H1 (cell line): Measurements from ENCODE around the gene B9D1. TPM values are rescaled to one million over a fixed set of nuclear protein-coding genes. Genes with fewer than 3 reads are reported as not detected.

ENCODE experiments used
- CTCF ChIA-PET: fragments of 300-600 bp; sonication (Branson Sonifier 250); formaldehyde crosslinking; loops from one replicate; lab custom pipeline; 2021; ENCODE audit not compliant: partially characterized antibody; lab: Charles Lee
- POLR2A ChIA-PET: fragments of 300-600 bp; sonication (Branson Sonifier 250); formaldehyde crosslinking; loops from one replicate; lab custom pipeline; 2021; ENCODE audit warnings: inconsistent platforms; ENCODE audit not compliant: partially characterized antibody; lab: Charles Lee
- DNase-seq, 2 experiments: peaks; one replicate each; pipeline versions ENCODE4 v3.0.0 to v3.0.0-alpha.2; 2010 to 2022; ENCODE audit warnings: low spot score in 2 of 2, low read depth in 1 of 2, mixed read lengths in 1 of 2
- FAIRE-seq: peaks from 2 replicates; lab custom pipeline; 2011; peaks lifted over from hg19 to GRCh38; lab: Jason Lieb, UNC
- H2AFZ ChIP-seq: 2 replicates; pipeline ENCODE4 v1.8.1; 2012; ENCODE audit warnings: low read length, inconsistent platforms
- H2AK5ac ChIP-seq: 2 replicates; pipeline ENCODE4 v1.6.1; 2013; ENCODE audit warnings: low read depth, low read length
- H2BK120ac ChIP-seq: replicated peaks from 2 replicates; pipeline ENCODE3; 2013; ENCODE audit warnings: low read depth, low read length, inconsistent platforms
- H2BK12ac ChIP-seq: 2 replicates; pipeline ENCODE4 v1.6.1; 2013; ENCODE audit warnings: low read depth, low read length
- H2BK15ac ChIP-seq: 2 replicates; pipeline ENCODE4 v1.6.1; 2013; ENCODE audit warnings: low read length
- H2BK20ac ChIP-seq: 2 replicates; pipeline ENCODE4 v1.6.1; 2013; ENCODE audit warnings: low read length
- H2BK5ac ChIP-seq: 2 replicates; pipeline ENCODE4 v1.6.1; 2013; ENCODE audit warnings: low read depth, low read length
- H3K14ac ChIP-seq: 2 replicates; pipeline ENCODE4 v1.6.1; 2013; ENCODE audit warnings: inconsistent platforms; ENCODE audit not compliant: insufficient read length
- H3K18ac ChIP-seq: 2 replicates; pipeline ENCODE4 v1.6.1; 2013; ENCODE audit warnings: low read length; ENCODE audit errors: extremely low read depth
- H3K23ac ChIP-seq: 2 replicates; pipeline ENCODE4 v1.6.1; 2013; ENCODE audit warnings: inconsistent platforms; ENCODE audit not compliant: insufficient read length
- H3K23me2 ChIP-seq: 2 replicates; pipeline ENCODE4 v1.6.1; 2013; ENCODE audit warnings: low read depth, low read length
- H3K27ac ChIP-seq: 2 replicates; pipeline ENCODE4 v1.6.1; 2011; ENCODE audit warnings: low read depth, low read length, inconsistent platforms
- H3K27me3 ChIP-seq, 4 experiments: replicated peaks in 1 of 4; 1 replicate in 1 of 4; 2 replicates in 3 of 4; pipeline versions ENCODE4 v1.6.1 to v1.8.1; 2011 to 2013; ENCODE audit warnings: low read length in 3 of 4, mild to moderate bottlenecking in 3 of 4, inconsistent platforms in 2 of 4, mixed read lengths in 2 of 4, moderate library complexity in 1 of 4; ENCODE audit not compliant: control insufficient read depth in 3 of 4, insufficient read depth in 3 of 4; ENCODE audit errors: extremely low read depth in 1 of 4
- H3K36me3 ChIP-seq, 4 experiments: 2 replicates each; pipeline versions ENCODE4 v1.6.1 to v1.8.1; 2011 to 2013; ENCODE audit warnings: mild to moderate bottlenecking in 4 of 4, low read length in 3 of 4, moderate library complexity in 2 of 4, control low read depth in 1 of 4, inconsistent platforms in 1 of 4; ENCODE audit not compliant: insufficient read depth in 4 of 4, control insufficient read depth in 2 of 4
- H3K4ac ChIP-seq: replicated peaks from 2 replicates; pipeline ENCODE3; 2013; ENCODE audit warnings: low read length, low read depth, mixed read lengths, inconsistent platforms; ENCODE audit not compliant: insufficient read length
- H3K4me1 ChIP-seq, 4 experiments: replicated peaks in 1 of 4; 1 replicate in 1 of 4; 2 replicates in 3 of 4; pipeline versions ENCODE4 v1.6.1 to v1.8.1; 2011 to 2013; ENCODE audit warnings: low read length in 3 of 4, inconsistent platforms in 2 of 4, mixed read lengths in 1 of 4; ENCODE audit not compliant: insufficient read depth in 4 of 4, control insufficient read depth in 3 of 4
- H3K4me2 ChIP-seq, 2 experiments: 2 replicates each; pipeline versions ENCODE4 v1.6.1 to v1.8.1; 2011 to 2013; ENCODE audit warnings: low read depth in 2 of 2, low read length in 2 of 2, control low read depth in 1 of 2, inconsistent platforms in 1 of 2, mild to moderate bottlenecking in 1 of 2; ENCODE audit not compliant: insufficient read depth in 1 of 2
- H3K4me3 ChIP-seq, 4 experiments: fragments of 200-600, 300-600 bp in 1 of 4; sonication (generic), shearing (Covaris generic), sonication (Bioruptor Twin) in 1 of 4; 2 replicates each; pipeline versions ENCODE4 v1.5.1 to v1.8.1; 2011 to 2016; ENCODE audit warnings: low read length in 4 of 4, low read depth in 3 of 4, control low read depth in 2 of 4, inconsistent platforms in 2 of 4, mild to moderate bottlenecking in 2 of 4, mixed read lengths in 1 of 4, moderate library complexity in 1 of 4; ENCODE audit not compliant: insufficient read depth in 2 of 4; ENCODE audit errors: extremely low read depth in 1 of 4
- H3K56ac ChIP-seq: replicated peaks from 2 replicates; pipeline ENCODE3; 2013; ENCODE audit warnings: low read depth, mild to moderate bottlenecking, mixed read lengths, low read length, inconsistent platforms; ENCODE audit not compliant: insufficient read length
- H3K79me1 ChIP-seq: 2 replicates; pipeline ENCODE4 v1.6.1; 2013; ENCODE audit warnings: low read depth, low read length, control low read depth
- H3K79me2 ChIP-seq, 2 experiments: 2 replicates each; pipeline versions ENCODE4 v1.6.1 to v1.8.1; 2012 to 2013; ENCODE audit warnings: low read length in 2 of 2, mild to moderate bottlenecking in 2 of 2, inconsistent platforms in 1 of 2; ENCODE audit not compliant: insufficient read depth in 2 of 2, control insufficient read depth in 1 of 2
- H3K9ac ChIP-seq, 4 experiments: replicated peaks in 1 of 4; 1 replicate in 1 of 4; 2 replicates in 3 of 4; pipeline versions ENCODE4 v1.6.1 to v1.8.1; 2011 to 2013; ENCODE audit warnings: low read depth in 3 of 4, low read length in 3 of 4, control low read depth in 2 of 4, mild to moderate bottlenecking in 2 of 4, moderate library complexity in 2 of 4, inconsistent platforms in 1 of 4; ENCODE audit errors: extremely low read depth in 1 of 4
- H3K9me3 ChIP-seq, 2 experiments: 2 replicates each; pipeline versions ENCODE4 v1.6.1 to v1.8.1; 2012 to 2013; ENCODE audit warnings: mild to moderate bottlenecking in 2 of 2, moderate library complexity in 2 of 2, control low read depth in 1 of 2, inconsistent platforms in 1 of 2, low read depth in 1 of 2, low read length in 1 of 2, mixed read lengths in 1 of 2; ENCODE audit not compliant: insufficient read depth in 2 of 2
- H4K20me1 ChIP-seq, 2 experiments: replicated peaks in 1 of 2; 2 replicates each; pipeline versions ENCODE3 to v1.8.1; 2011 to 2013; ENCODE audit warnings: inconsistent platforms in 2 of 2, low read length in 2 of 2, mild to moderate bottlenecking in 1 of 2; ENCODE audit not compliant: insufficient read depth in 2 of 2, control insufficient read depth in 1 of 2
- H4K5ac ChIP-seq: 2 replicates; pipeline ENCODE4 v1.6.1; 2013; ENCODE audit warnings: low read length, low read depth, mixed read lengths, inconsistent platforms; ENCODE audit not compliant: insufficient read length
- H4K8ac ChIP-seq: 2 replicates; pipeline ENCODE4 v1.8.0; 2013; ENCODE audit warnings: mild to moderate bottlenecking, moderate library complexity, low read length, inconsistent platforms; ENCODE audit not compliant: insufficient read depth; ENCODE audit errors: extremely low read depth
- H4K91ac ChIP-seq: replicated peaks from 2 replicates; pipeline ENCODE3; 2013; ENCODE audit warnings: low read length, mixed read lengths, inconsistent platforms; ENCODE audit not compliant: insufficient read length
- CTCF ChIP-seq, 3 experiments: IDR thresholded peaks; 1 replicate in 2 of 3; 2 replicates in 1 of 3; pipeline versions ENCODE4 v1.5.1 to v1.6.1; 2011; ENCODE audit warnings: low read length in 3 of 3, mild to moderate bottlenecking in 3 of 3, inconsistent platforms in 2 of 3, low read depth in 1 of 3, moderate library complexity in 1 of 3; ENCODE audit not compliant: insufficient read depth in 1 of 3; ENCODE audit errors: control extremely low read depth in 1 of 3
- GTF2F1 ChIP-seq: IDR thresholded peaks from 2 replicates; pipeline ENCODE4 v1.6.1; 2012; ENCODE audit warnings: low read depth, low read length, improper control_type of control experiment, borderline replicate concordance
- SIRT6 ChIP-seq: IDR thresholded peaks from one replicate; pipeline ENCODE4 v1.7.1; 2012; ENCODE audit warnings: low read length, inconsistent platforms
- whole genome bisulfite sequencing, 2 experiments: shearing (Covaris generic) in 1 of 2; methylation state at CpG; one replicate each; pipeline versions ENCODE4 v1.1.6 to v1.1.7; 2013 to 2015; ENCODE audit warnings: low lambda C conversion rate in 2 of 2, mixed read lengths in 2 of 2, inconsistent platforms in 1 of 2, low coverage in 1 of 2, missing lambda C conversion rate in 1 of 2; ENCODE audit not compliant: insufficient replicate concordance in 2 of 2, insufficient coverage in 1 of 2, insufficient read length in 1 of 2; ENCODE audit errors: extremely low coverage in 1 of 2, missing lambda C conversion rate in 1 of 2; 5-methylcytosine and 5-hydroxymethylcytosine counted together
- polyA plus RNA-seq, 7 experiments: library from polyadenylated mRNA; depleted of rRNA in 3 of 7; stranded (reverse) in 5 of 7; unstranded in 2 of 7; fragments of >200 nt in 5 of 7; fragments of 200-250 nt in 2 of 7; gene quantifications; 1 replicate in 5 of 7; 2 replicates in 1 of 7; 4 replicates in 1 of 7; pipeline versions ENCODE4 v1.2.1 to v1.2.3, GENCODE V29; 2011 to 2013; ENCODE audit warnings: missing spikeins in 2 of 7, mixed read lengths in 2 of 7
- total RNA-seq: library from RNA; stranded (reverse); fragmentation: NEBNext Ultra II Directional; extraction: Animal tissue kit (Norgen Biotek cat#: 25700); gene quantifications from 2 replicates; pipeline ENCODE4 v1.2.1, GENCODE V29; 2021

B9D1 gene
- total and polyA plus RNA-seq, 2 of the 8 experiments (the other 6 are each of a cell fraction or from before 2014, with no cell fraction given): 24.6 to 65.7 TPM

DNA sequence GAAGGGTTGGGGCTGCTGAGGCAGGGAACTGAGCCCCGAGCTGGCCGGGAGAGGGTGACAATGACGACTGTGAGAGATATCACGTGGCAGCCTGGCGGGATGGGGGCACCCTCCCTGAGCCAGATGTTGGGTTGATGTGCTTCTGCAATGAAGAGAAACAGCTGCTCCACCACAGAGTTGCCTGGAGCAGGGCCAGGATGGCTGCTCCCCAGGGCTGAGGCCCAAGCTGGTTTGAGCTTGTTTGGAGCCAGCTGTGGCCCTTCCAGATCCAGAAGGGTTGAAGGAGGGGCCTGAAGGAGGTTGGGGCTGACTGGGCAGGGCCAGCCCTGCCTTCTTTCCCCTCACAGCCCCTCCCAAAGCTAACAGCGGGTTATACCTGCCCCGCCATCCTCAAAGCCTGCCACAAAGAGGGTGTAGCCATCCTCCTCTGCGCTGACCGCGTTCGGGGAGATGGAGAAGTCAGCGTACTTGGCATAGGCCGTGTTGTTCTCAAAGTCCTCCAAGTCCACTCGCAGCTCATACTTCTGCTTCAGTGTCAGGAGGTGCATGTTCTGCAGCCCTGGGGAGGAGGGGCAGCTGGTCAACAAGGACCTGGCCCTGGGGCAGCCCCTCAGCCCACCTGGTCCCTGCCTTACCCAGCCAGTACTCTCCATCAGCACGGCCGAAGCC lies 22.3 kb upstream of the B9D1 start:
- Histone ChIP-seq H2BK120ac (no peak overlapping the region), H3K23me2 (peaks cover 3% of the 10 kb centered on the region; the same call in 1 of the 2 replicates), H3K9ac (no peak overlapping the region), H4K91ac (no peak overlapping the region), H3K4me2 (no peak overlapping the region), H3K4me1 (peaks cover 4 to 16% (median 12%) of the 10 kb centered on the region in 4 experiments), H3K27ac (no peak overlapping the region), H3K14ac (no peak overlapping the region), H2AK5ac (no peak overlapping the region), H3K4me3 (no peak overlapping the region), H3K56ac (no peak overlapping the region), H2BK12ac (0 out of 2 replicates have a peak overlapping the region, but pooled peaks have one; percentile 27), H3K18ac (no peak overlapping the region), H2BK5ac (no peak overlapping the region), H3K9me3 (no peaks in the 10 kb centered on the region), H3K36me3 (peaks cover 31 to 55% (median 40%) of the 10 kb centered on the region in 4 experiments), H2BK15ac (no peak overlapping the region), H3K79me2 (peaks cover 0 to 16% of the 10 kb centered on the region in 2 experiments; a peak in 2 of 4 replicates), H3K79me1 (peaks cover 9% of the 10 kb centered on the region), H3K27me3 (no peaks in the 10 kb centered on the region), H3K23ac (no peak overlapping the region), H2AFZ (no peak overlapping the region), H4K8ac (no peak overlapping the region), H4K20me1 (peaks cover 3 to 22% of the 10 kb centered on the region in 2 experiments), H3K4ac (no peak overlapping the region), H2BK20ac (no peak overlapping the region), H4K5ac (no peak overlapping the region)
- DNase-seq (no peak), FAIRE-seq (no peak)
- whole genome bisulfite sequencing, 2 experiments: 90% methylated on average over 16 of the region's 16 CpGs; no CpG with 5 or more reads in 1 of the 2 experiments
- ChIA-PET CTCF (interaction anchor here (0.8 to 2.0 kb wide), 6 partner anchors 13 to 382 kb away, joined by 3 to 7 read pairs (median 4); partner anchors contain the start of gene B9D1), POLR2A (interaction anchor here (1.0 to 2.2 kb wide), 6 partner anchors 11 to 62 kb away, joined by 4 to 6 read pairs (median 5); partner anchors contain the start of gene B9D1)
- TF ChIP-seq CTCF (IDR thresholded peaks at IDR 0.05; ENCODE audit: control extremely low read depth in 1 of 3, insufficient read depth in 1 of 3, low read depth in 1 of 3, low read length in 3 of 3): no peak
- TF ChIP-seq SIRT6: no peak
- TF ChIP-seq GTF2F1: no peak
